ENCODE results near the gene MYH14.

DNA sequence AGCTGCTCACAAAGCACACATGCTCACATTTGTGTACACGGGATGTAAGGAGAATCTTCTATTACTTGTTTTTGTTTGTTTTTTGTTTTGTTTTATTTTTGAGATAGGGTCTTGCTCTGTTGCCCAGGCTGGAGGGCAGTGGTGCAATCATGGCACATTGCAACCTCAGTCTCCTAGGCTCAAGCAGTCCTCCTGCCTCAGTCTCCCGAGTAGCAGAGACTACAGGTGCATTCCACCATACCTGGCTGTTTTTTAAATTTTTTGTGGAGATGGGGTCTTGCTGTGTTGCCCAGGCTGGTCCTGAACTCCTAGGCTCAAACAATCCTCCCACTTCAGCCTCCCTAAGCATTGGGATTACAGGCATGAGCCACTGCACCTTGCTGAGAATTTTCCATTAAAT, 83.9 kb downstream of the MYH14 start:
- no peak for TF ChIP-seq POLR2A (IDR thresholded peaks at IDR 0.05; ENCODE audit: low read depth, low read length)
- TF ChIP-seq EZH2 (IDR thresholded peaks at IDR 0.05; ENCODE audit: borderline replicate concordance, control insufficient read depth, low read depth, low read length) = no peak
- no peak for TF ChIP-seq CTCF (IDR thresholded peaks at IDR 0.05 in 2 of 3, conservative IDR thresholded peaks at IDR 0.05 in 1 of 3; ENCODE audit: control insufficient read depth in 2 of 3, extremely low read depth in 1 of 3, insufficient read depth in 1 of 3, low read depth in 3 of 3, low read length in 3 of 3)
- TF ChIP-seq POLR2AphosphoS5 (IDR thresholded peaks at IDR 0.05; ENCODE audit: low read length) = no peak
- no peak for TF ChIP-seq TCF12 (IDR thresholded peaks at IDR 0.05; ENCODE audit: low read depth, low read length)
- TF ChIP-seq YY1 (IDR thresholded peaks at IDR 0.05; ENCODE audit: low read depth, low read length) = no peak
- no peak for TF ChIP-seq SUZ12 (IDR thresholded peaks at IDR 0.05; ENCODE audit: unreplicated experiment)
- no peak for TF ChIP-seq POLR2AphosphoS2 (IDR thresholded peaks at IDR 0.05; ENCODE audit: low read depth, low read length)
- no peak for TF ChIP-seq USF1 (IDR thresholded peaks at IDR 0.05; ENCODE audit: borderline replicate concordance, extremely low read length, insufficient read depth, low read depth, low read length)

All from GM12878 (cell line).